ENCODE measurements around the gene BICD2.

Gene BICD2

DNA sequence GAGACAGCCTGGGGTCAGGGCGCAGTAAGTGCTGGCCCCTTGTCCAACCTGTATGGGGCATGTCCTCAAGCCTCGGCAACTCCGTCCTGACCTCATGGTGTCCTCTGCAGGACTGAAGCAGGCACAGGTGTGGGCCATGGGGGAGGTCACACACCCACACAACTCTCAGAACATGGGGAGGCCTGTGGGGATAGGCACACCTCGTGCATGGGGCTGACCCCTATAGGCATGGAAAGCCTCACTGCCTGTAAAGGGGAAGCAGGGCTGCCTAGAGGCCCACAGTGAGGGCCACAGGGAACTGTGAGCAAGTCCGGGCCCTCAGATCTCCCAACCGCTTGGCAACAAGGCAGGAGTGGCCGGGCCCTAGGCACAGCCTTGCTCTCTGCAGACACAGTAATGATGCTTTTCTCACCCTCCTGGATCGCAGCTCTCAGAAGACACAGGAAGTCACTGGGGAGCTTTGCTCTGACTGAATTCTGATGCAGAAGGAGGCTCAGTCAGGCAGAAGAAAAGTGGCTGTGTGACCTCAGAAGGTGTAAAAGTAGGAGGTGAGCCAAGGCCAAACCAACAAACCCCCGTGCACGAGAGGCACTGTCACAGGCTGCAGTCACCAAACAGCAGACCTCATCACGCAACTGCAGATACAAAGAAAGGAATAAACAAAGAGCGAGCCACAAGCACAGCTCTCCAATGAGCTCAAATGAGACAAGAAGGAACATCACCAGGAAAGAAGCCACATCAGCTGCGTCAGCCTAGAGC lies 100.1 kb downstream of the BICD2 start:
- no peak for DNase-seq

DNA sequence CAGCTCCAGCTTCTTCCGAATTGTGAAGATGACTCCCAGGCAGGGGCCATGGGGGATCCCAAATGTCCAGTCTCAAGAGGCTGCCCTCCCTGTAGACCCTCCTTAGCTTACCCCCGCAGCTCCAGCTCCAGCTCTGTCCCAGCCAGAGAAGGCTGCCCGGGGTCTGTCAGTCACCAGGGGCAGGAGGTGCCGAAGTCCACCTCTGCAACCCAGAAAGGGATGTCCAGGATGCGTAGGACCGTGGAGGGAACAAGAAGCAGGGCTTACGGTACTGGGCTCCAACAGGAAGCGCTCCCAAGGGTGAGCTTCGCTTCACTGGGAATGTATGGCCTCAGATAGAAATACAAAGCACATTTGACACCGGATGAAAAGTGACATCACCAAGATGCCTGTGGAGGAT lies 100.7 kb downstream of the BICD2 start:
- DNase-seq = no peak

- DNase-seq = no peak
Measured at GRCh38 chr9:92663126-92663525, 101.5 kb downstream of the BICD2 start.

- no peak for DNase-seq
Measured at GRCh38 chr9:92661743-92662142, 102.9 kb downstream of the BICD2 start.
